Caco-2 (cell line): ENCODE measurements around the gene TSPO2. TPM values are rescaled to one million over a fixed set of nuclear protein-coding genes. Genes with fewer than 3 reads are reported as not detected.

ENCODE experiments used
- BruUV-seq: library from RNA; stranded (reverse); fragments of 400-500 nt; replicated peaks from 2 replicates; lab custom pipeline; 2021; lab: Mats Ljungman, UMichigan
- CTCF ChIA-PET: fragments of 300-600 bp; sonication (Branson Sonifier 250); formaldehyde crosslinking; loops from one replicate; lab custom pipeline; 2022; ENCODE audit warnings: antibody characterized with exemption; lab: Charles Lee
- POLR2A ChIA-PET: fragments of 300-600 bp; sonication (Branson Sonifier 250); formaldehyde crosslinking; loops from one replicate; lab custom pipeline; 2022; ENCODE audit warnings: antibody characterized with exemption; lab: Charles Lee
- DNase-seq, 2 experiments: peaks; one replicate each; pipeline versions ENCODE4 v3.0.0 to v3.0.0-alpha.2; 2020 to 2022
- H3K27me3 ChIP-seq: replicated peaks from 2 replicates; pipeline ENCODE4 v1.6.0; 2011; ENCODE audit warnings: low read length; ENCODE audit not compliant: control insufficient read depth, insufficient read depth
- H3K36me3 ChIP-seq: 2 replicates; pipeline ENCODE4 v1.5.1; 2011; ENCODE audit warnings: low read length; ENCODE audit not compliant: control insufficient read depth, insufficient read depth
- H3K4me1 ChIP-seq: fragments of 250-450 bp; sonication (Bioruptor Pico); 2 replicates; pipeline ENCODE4 v1.5.1; 2020; ENCODE audit warnings: mild to moderate bottlenecking
- H3K4me3 ChIP-seq: 2 replicates; pipeline ENCODE4 v1.5.1; 2011; ENCODE audit warnings: low read depth, mild to moderate bottlenecking, control low read depth, low read length
- H3K9me3 ChIP-seq: fragments of 250-450 bp; sonication (Bioruptor Pico); 2 replicates; pipeline ENCODE4 v1.5.1; 2020; ENCODE audit warnings: mild to moderate bottlenecking, moderate library complexity
- H3K27ac Mint-ChIP-seq: one replicate; pipeline ENCODE4 v1.8.0; 2022; ENCODE audit warnings: mixed read lengths; ENCODE audit not compliant: unreplicated experiment
- H3K27me3 Mint-ChIP-seq: one replicate; pipeline ENCODE4 v1.8.0; 2022; ENCODE audit warnings: mixed read lengths; ENCODE audit not compliant: insufficient read depth, unreplicated experiment
- H3K36me3 Mint-ChIP-seq: one replicate; pipeline ENCODE4 v1.8.0; 2022; ENCODE audit warnings: mild to moderate bottlenecking, mixed read lengths; ENCODE audit not compliant: insufficient read depth, unreplicated experiment
- H3K4me1 Mint-ChIP-seq: one replicate; pipeline ENCODE4 v1.8.0; 2022; ENCODE audit warnings: low read depth, mixed read lengths; ENCODE audit not compliant: unreplicated experiment
- H3K4me3 Mint-ChIP-seq: one replicate; pipeline ENCODE4 v1.8.0; 2022; ENCODE audit warnings: mild to moderate bottlenecking, moderate library complexity, mixed read lengths; ENCODE audit not compliant: unreplicated experiment
- H3K9me3 Mint-ChIP-seq: one replicate; pipeline ENCODE4 v1.8.0; 2022; ENCODE audit warnings: mixed read lengths; ENCODE audit not compliant: unreplicated experiment
- intact Hi-C: fragments of 100-400 bp; cut with micrococcal nuclease; formaldehyde crosslinking; loops from one replicate; pipeline ENCODE4 v1.10.0; 2022; ENCODE audit not compliant: unreplicated experiment
- total RNA-seq: library from RNA; stranded (reverse); gene quantifications from 2 replicates; pipeline ENCODE4 v1.2.3, GENCODE V29; 2022
- TF ChIP-seq, protein P1 (sequence below), 2 experiments: fragments of 200-600 bp in 1 of 2; IDR thresholded peaks; 1 replicate in 1 of 2; 2 replicates in 1 of 2; pipeline versions ENCODE4 v1.5.1 to v1.8.0; 2011 to 2022; ENCODE audit warnings: antibody characterized with exemption in 1 of 2, control low read depth in 1 of 2, inconsistent platforms in 1 of 2, low read depth in 1 of 2, low read length in 1 of 2, mild to moderate bottlenecking in 1 of 2, moderate library complexity in 1 of 2; ENCODE audit not compliant: insufficient read depth in 1 of 2, severe bottlenecking in 1 of 2, unreplicated experiment in 1 of 2

Gene TSPO2
- total RNA-seq, 1 experiment from 2014 or later: 0.61 TPM

GRCh38 chr6:41074692-41075436 lies 32.6 kb downstream of the TSPO2 start:
- H3K36me3 ChIP-seq: no peaks in the 10 kb centered on the region
- peak overlapping the region; percentile 92 for H3K4me3 Mint-ChIP-seq
- POLR2A ChIA-PET: interaction anchor here (0.7 kb wide), 1 partner anchor 96 kb away, joined by 3 read pairs; no protein-coding TSS in a partner anchor
- H3K27ac Mint-ChIP-seq: peak overlapping the region; percentile 95
- CTCF ChIA-PET: interaction anchor here (0.7 to 1.1 kb wide), 2 partner anchors 65 to 178 kb away, joined by 3 read pairs; no protein-coding TSS in a partner anchor
- H3K4me1 ChIP-seq: peaks cover 16% of the 10 kb centered on the region; the same call in 1 of the 2 replicates
- no peaks in the 10 kb centered on the region for H3K9me3 Mint-ChIP-seq
- no peaks in the 10 kb centered on the region for H3K27me3 Mint-ChIP-seq
- H3K27me3 ChIP-seq: no peaks in the 10 kb centered on the region
- peaks cover 36% of the 10 kb centered on the region for H3K36me3 Mint-ChIP-seq
- BruUV-seq: no TSS peak
- no peak for DNase-seq
- peaks cover 29% of the 10 kb centered on the region for H3K4me1 Mint-ChIP-seq
- no peaks in the 10 kb centered on the region for H3K9me3 ChIP-seq
- TF ChIP-seq, protein P1, sequence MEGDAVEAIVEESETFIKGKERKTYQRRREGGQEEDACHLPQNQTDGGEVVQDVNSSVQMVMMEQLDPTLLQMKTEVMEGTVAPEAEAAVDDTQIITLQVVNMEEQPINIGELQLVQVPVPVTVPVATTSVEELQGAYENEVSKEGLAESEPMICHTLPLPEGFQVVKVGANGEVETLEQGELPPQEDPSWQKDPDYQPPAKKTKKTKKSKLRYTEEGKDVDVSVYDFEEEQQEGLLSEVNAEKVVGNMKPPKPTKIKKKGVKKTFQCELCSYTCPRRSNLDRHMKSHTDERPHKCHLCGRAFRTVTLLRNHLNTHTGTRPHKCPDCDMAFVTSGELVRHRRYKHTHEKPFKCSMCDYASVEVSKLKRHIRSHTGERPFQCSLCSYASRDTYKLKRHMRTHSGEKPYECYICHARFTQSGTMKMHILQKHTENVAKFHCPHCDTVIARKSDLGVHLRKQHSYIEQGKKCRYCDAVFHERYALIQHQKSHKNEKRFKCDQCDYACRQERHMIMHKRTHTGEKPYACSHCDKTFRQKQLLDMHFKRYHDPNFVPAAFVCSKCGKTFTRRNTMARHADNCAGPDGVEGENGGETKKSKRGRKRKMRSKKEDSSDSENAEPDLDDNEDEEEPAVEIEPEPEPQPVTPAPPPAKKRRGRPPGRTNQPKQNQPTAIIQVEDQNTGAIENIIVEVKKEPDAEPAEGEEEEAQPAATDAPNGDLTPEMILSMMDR (IDR thresholded peaks at IDR 0.05; ENCODE audit: insufficient read depth in 1 of 2, low read depth in 1 of 2, low read length in 1 of 2, severe bottlenecking in 1 of 2, unreplicated experiment in 1 of 2): no peak
- intact Hi-C loops: loop anchor here (5.0 kb wide), 2 partner anchors 107 to 488 kb away; partner anchors contain the start of gene LRFN2
- peak overlapping the region; percentile 98 for H3K4me3 ChIP-seq

DNA sequence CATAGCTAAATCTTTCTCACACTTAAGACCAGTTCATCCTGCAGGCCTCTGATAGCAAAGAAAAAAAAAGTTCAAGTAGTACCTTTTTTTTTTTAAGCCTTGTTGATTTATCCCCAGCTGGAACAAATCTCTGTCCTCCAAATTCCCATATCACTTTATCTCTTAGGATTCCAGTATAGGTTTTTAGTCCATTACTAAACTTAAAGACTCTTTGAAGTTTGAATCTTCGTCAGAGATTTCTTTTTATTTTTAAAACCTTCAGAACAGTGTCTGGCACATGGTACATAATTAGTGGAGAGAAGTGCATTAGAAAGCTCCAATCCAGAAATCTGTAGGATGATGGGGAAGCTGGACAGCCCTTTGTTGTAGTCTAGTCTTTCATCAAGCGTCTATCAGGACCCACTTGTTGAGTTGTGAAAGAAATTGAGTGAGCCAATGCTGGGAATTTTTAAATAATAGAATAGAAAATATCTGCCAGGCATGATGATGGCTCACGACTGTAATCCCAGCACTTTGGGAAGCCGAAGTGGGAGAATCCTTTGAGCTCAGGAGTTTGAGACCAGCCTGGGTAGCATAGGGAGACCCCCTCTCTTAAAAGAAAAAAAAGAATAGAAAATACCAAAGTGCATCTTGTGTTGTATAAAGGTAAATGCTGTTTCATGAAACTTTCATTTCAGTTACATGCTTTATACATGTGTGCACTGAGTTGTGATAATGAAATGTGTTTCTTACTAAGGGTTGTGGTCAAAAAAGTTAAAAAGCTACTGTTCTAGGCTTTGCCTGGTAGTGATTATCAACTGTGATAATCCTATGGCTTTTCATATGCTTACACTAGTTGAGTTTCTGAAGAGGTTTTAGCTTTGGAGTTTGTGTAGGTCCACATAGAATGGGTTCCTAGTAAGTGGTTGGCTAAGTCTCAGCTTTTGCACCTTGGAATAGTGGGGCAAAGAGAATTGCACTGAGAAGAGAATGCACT lies 33.7 kb downstream of the TSPO2 start:
- no peaks in the 10 kb centered on the region for H3K9me3 ChIP-seq
- no peaks in the 10 kb centered on the region for H3K27me3 ChIP-seq
- intact Hi-C loops: no loop called here
- peaks cover 8% of the 10 kb centered on the region; the same call in 1 of the 2 replicates for H3K4me1 ChIP-seq
- H3K36me3 ChIP-seq: peaks cover 4% of the 10 kb centered on the region; the same call in 1 of the 2 replicates
- ChIA-PET CTCF (interaction anchor here (0.7 to 1.1 kb wide), 2 partner anchors 64 to 179 kb away, joined by 3 read pairs; no protein-coding TSS in a partner anchor), POLR2A (interaction anchor here (0.7 kb wide), 1 partner anchor 95 kb away, joined by 3 read pairs; no protein-coding TSS in a partner anchor)
- TF ChIP-seq, protein P1 (IDR thresholded peaks at IDR 0.05; ENCODE audit: insufficient read depth in 1 of 2, low read depth in 1 of 2, low read length in 1 of 2, severe bottlenecking in 1 of 2, unreplicated experiment in 1 of 2): no peak
- peaks cover 46% of the 10 kb centered on the region for H3K36me3 Mint-ChIP-seq
- H3K4me1 Mint-ChIP-seq: peaks cover 22% of the 10 kb centered on the region
- H3K9me3 Mint-ChIP-seq: no peaks in the 10 kb centered on the region
- peak overlapping the region; percentile 92 for H3K4me3 Mint-ChIP-seq
- no TSS peak for BruUV-seq
- H3K4me3 ChIP-seq: no peak overlapping the region
- no peak for DNase-seq
- no peaks in the 10 kb centered on the region for H3K27me3 Mint-ChIP-seq
- no peak overlapping the region for H3K27ac Mint-ChIP-seq

DNA sequence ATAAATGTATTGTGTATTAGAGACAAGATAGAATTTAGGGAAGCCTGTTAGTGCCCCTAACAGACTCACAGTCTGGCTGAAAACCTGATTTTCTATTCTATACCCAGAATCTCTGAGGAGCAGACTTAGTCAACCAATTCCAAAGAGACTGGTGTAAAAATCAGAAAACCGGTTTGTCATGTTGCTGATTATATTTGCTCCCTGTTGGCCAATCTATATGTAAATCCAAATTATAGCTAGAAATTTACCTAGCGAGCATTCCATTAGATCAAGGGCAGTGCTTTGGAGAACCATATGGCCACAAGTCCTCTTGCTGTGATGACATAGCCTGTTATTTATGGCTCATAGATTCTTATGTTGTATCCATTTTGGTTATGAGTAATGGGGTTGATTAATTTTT lies 35.3 kb downstream of the TSPO2 start:
- POLR2A ChIA-PET: no interaction called here
- CTCF ChIA-PET: no interaction called here

More for the DNA sequence above, 35.3 kb downstream of the TSPO2 start:
- no TSS peak for BruUV-seq
- no peak overlapping the region for H3K4me3 ChIP-seq
- peaks cover 18% of the 10 kb centered on the region for H3K4me1 Mint-ChIP-seq
- no peaks in the 10 kb centered on the region for H3K27me3 ChIP-seq
- H3K4me3 Mint-ChIP-seq: no peak overlapping the region
- H3K9me3 ChIP-seq: no peaks in the 10 kb centered on the region
- TF ChIP-seq, protein P1 (IDR thresholded peaks at IDR 0.05; ENCODE audit: insufficient read depth in 1 of 2, low read depth in 1 of 2, low read length in 1 of 2, severe bottlenecking in 1 of 2, unreplicated experiment in 1 of 2): no peak
- no peak for DNase-seq
- intact Hi-C loops: no loop called here
- no peaks in the 10 kb centered on the region for H3K9me3 Mint-ChIP-seq
- peaks cover 44% of the 10 kb centered on the region for H3K36me3 Mint-ChIP-seq
- H3K4me1 ChIP-seq: 0 out of 2 replicates have a peak, but pooled peaks cover 8% of the 10 kb centered on the region
- H3K27me3 Mint-ChIP-seq: no peaks in the 10 kb centered on the region
- H3K36me3 ChIP-seq: peaks cover 4% of the 10 kb centered on the region; the same call in 1 of the 2 replicates
- H3K27ac Mint-ChIP-seq: no peak overlapping the region
